K562 (cell line): Measurements from ENCODE around the gene RNF141. TPM values are rescaled to one million over a fixed set of nuclear protein-coding genes. Genes with fewer than 3 reads are reported as not detected.

Experiments used
- ARID1B ChIP-seq: fragments of 450-650 bp; IDR thresholded peaks from 2 replicates; pipeline ENCODE4 v1.6.1; 2016; ENCODE audit warnings: antibody characterized with exemption, mild to moderate bottlenecking, inconsistent platforms
- C11orf30 ChIP-seq: fragments of 450-650 bp; IDR thresholded peaks from 2 replicates; pipeline ENCODE4 v1.6.1; 2016; ENCODE audit warnings: low read depth, mild to moderate bottlenecking
- CBFA2T3 ChIP-seq: fragments of 450-650 bp; IDR thresholded peaks from 2 replicates; pipeline ENCODE4 v1.6.1; 2017
- ELF1 ChIP-seq: fragments of 200-800 bp; sonication (Bioruptor generic); IDR thresholded peaks from 2 replicates; pipeline ENCODE4 v1.6.1; 2016; ENCODE audit warnings: missing genetic modification characterization, missing compliant biosample characterization
- FOSL1 ChIP-seq: fragments of 200-800 bp; sonication (Bioruptor generic); conservative IDR thresholded peaks from 2 replicates; pipeline ENCODE4 v1.6.1; 2016; ENCODE audit warnings: missing genetic modification characterization, missing compliant biosample characterization
- GTF2F1 ChIP-seq: IDR thresholded peaks from 2 replicates; pipeline ENCODE4 v1.6.1; 2011; ENCODE audit warnings: low read depth, low read length, improper control_type of control experiment
- JUND ChIP-seq, 2 experiments: IDR thresholded peaks; 2 replicates in 1 of 2; 3 replicates in 1 of 2; pipeline ENCODE4 v1.6.1; 2011; ENCODE audit warnings: borderline replicate concordance in 2 of 2, low read depth in 2 of 2, low read length in 2 of 2, improper control_type of control experiment in 1 of 2, missing biosample characterization in 1 of 2, missing genetic modification characterization in 1 of 2, missing genetic modification reagents in 1 of 2
- MAFK ChIP-seq: IDR thresholded peaks from 2 replicates; pipeline ENCODE4 v1.6.1; 2011; ENCODE audit warnings: low read length, improper control_type of control experiment
- MEF2A ChIP-seq: IDR thresholded peaks from 2 replicates; pipeline ENCODE4 v1.6.1; 2011; ENCODE audit warnings: low read depth, mild to moderate bottlenecking, low read length, moderate library complexity; ENCODE audit not compliant: control insufficient read depth
- NCOA1 ChIP-seq: fragments of 450-650 bp; IDR thresholded peaks from 2 replicates; pipeline ENCODE4 v1.6.1; 2016; ENCODE audit warnings: low read depth
- PKNOX1 ChIP-seq: fragments of 450-650 bp; IDR thresholded peaks from 2 replicates; pipeline ENCODE4 v1.6.1; 2016
- SNAPC5 ChIP-seq: fragments of 250-450 bp; sonication (Bioruptor Pico); IDR thresholded peaks from 2 replicates; pipeline ENCODE4 v1.8.0; 2021; ENCODE audit warnings: moderate library complexity, mild to moderate bottlenecking, inconsistent platforms
- SPI1 ChIP-seq: IDR thresholded peaks from 2 replicates; pipeline ENCODE4 v1.6.1; 2011; ENCODE audit warnings: low read depth, low read length, control low read depth, borderline replicate concordance
- TCF3 ChIP-seq: sonication (generic); formaldehyde crosslinking; IDR thresholded peaks from 2 replicates; pipeline ENCODE4 v1.4.0; 2020; ENCODE audit warnings: mild to moderate bottlenecking, missing genetic modification reagents
- ZNF197 ChIP-seq: fragments of 200-800 bp; sonication (Bioruptor generic); IDR thresholded peaks from 2 replicates; pipeline ENCODE4 v1.6.1; 2016; ENCODE audit warnings: low read depth, missing genetic modification characterization, missing compliant biosample characterization
- ZNF395 ChIP-seq: fragments of 200-800 bp; sonication (Bioruptor generic); IDR thresholded peaks from 2 replicates; pipeline ENCODE4 v1.6.1; 2017; ENCODE audit warnings: missing genetic modification characterization, missing compliant biosample characterization
- ZNF740 ChIP-seq, 3 experiments: fragments of 200-800 bp in 1 of 3; sonication (Bioruptor generic) in 1 of 3; sonication (generic) in 1 of 3; formaldehyde crosslinking in 1 of 3; IDR thresholded peaks; 2 replicates each; pipeline versions ENCODE4 v1.6.1 to v1.8.0; 2016 to 2022; ENCODE audit warnings: mild to moderate bottlenecking in 2 of 3, missing compliant biosample characterization in 2 of 3, missing genetic modification characterization in 2 of 3, missing genetic modification reagents in 1 of 3
- ZNF830 ChIP-seq: fragments of 250-450 bp; sonication (Bioruptor Pico); IDR thresholded peaks from 2 replicates; pipeline ENCODE4 v1.5.0; 2021; ENCODE audit warnings: mild to moderate bottlenecking
- polyA plus RNA-seq, 8 experiments: library from polyadenylated mRNA; depleted of rRNA in 4 of 8; stranded (reverse) in 5 of 8; unstranded in 3 of 8; fragments of >200 nt; fragmentation: Nextera tagmentation in 2 of 8; fragmentation: Illumina TruSeq in 1 of 8; extraction: Ambion mirVana in 2 of 8; extraction: Trizol in 1 of 8; gene quantifications; 2 replicates each; pipeline versions ENCODE4 v1.2.1 to v1.2.3, GENCODE V29; 2011 to 2014; ENCODE audit warnings: inconsistent platforms in 1 of 8, missing spikeins in 1 of 8
- total RNA-seq, 7 experiments: library from RNA; depleted of rRNA in 6 of 7; stranded (reverse); fragments of >200 nt in 6 of 7; fragmentation: Illumina TruSeq in 2 of 7; extraction: Trizol in 2 of 7; gene quantifications; 2 replicates each; pipeline versions ENCODE4 v1.2.1 to v1.2.3, GENCODE V29; 2011 to 2021; ENCODE audit warnings: low replicate concordance in 1 of 7

Gene RNF141
- total and polyA plus RNA-seq, 9 of the 15 experiments (the other 6 are each of a cell fraction or from before 2014, with no cell fraction given), result 9.7 to 51.9 (median 18.9) TPM

GRCh38 chr11:10568486-10568941 is 27.5 kb upstream of the RNF141 start, which contains the start of gene LYVE1 (continued):
- TF ChIP-seq CBFA2T3, result peak; percentile 15; the same call in 1 of the 2 replicates
- no peak for TF ChIP-seq ZNF395 (CRISPR knock-in tag)
- TF ChIP-seq SNAPC5, result no peak
- peak; percentile 47; the same call in 1 of the 2 replicates for TF ChIP-seq PKNOX1
- no peak for TF ChIP-seq GTF2F1
- TF ChIP-seq ZNF197 (CRISPR knock-in tag), result no peak
- no peak for TF ChIP-seq MEF2A
- TF ChIP-seq MAFK, result peak; percentile 51; the same call in 1 of the 2 replicates
- TF ChIP-seq SPI1, result peak; percentile 71; the same call in 1 of the 2 replicates
- no peak for TF ChIP-seq ZNF830 (CRISPR knock-in tag)
- TF ChIP-seq ELF1 (tag), result no peak
- peak; percentile 75 for TF ChIP-seq FOSL1
- TF ChIP-seq ZNF740 (CRISPR knock-in tag; IDR thresholded peaks at IDR 0.05), result no peak
- no peak for TF ChIP-seq ZNF740 (tag; IDR thresholded peaks at IDR 0.05)
- peak; percentile 9; the same call in 1 of the 2 replicates for TF ChIP-seq JUND (IDR thresholded peaks at IDR 0.05; ENCODE audit: borderline replicate concordance, low read depth, low read length)
- TF ChIP-seq JUND (tag; IDR thresholded peaks at IDR 0.05; ENCODE audit: borderline replicate concordance, low read depth, low read length), result peak; percentile 59; the same call in 2 of the 3 replicates
- TF ChIP-seq NCOA1, result no peak
- TF ChIP-seq ARID1B, result peak; percentile 40; the same call in 1 of the 2 replicates
- peak; percentile 11; the same call in 1 of the 2 replicates for TF ChIP-seq TCF3 (CRISPR knock-in tag)
- peak; percentile 77; the same call in 1 of the 2 replicates for TF ChIP-seq C11orf30
